Progenitor cell of endocrine pancreas (in vitro differentiated cells): Measurements from ENCODE around the gene IFNA13. TPM values are rescaled to one million over a fixed set of nuclear protein-coding genes. Genes with fewer than 3 reads are reported as not detected.

Experiments
- DNase-seq: peaks from one replicate; pipeline ENCODE4 v3.0.0; 2021; ENCODE audit warnings: low spot score; ENCODE audit not compliant: unreplicated experiment
- H3K27ac Mint-ChIP-seq: 2 replicates; pipeline ENCODE4 v1.8.0; 2021; ENCODE audit warnings: mild to moderate bottlenecking, moderate library complexity, mixed read lengths
- H3K27me3 Mint-ChIP-seq: 2 replicates; pipeline ENCODE4 v1.8.0; 2021; ENCODE audit warnings: mixed read lengths
- H3K36me3 Mint-ChIP-seq: 2 replicates; pipeline ENCODE4 v1.8.0; 2022; ENCODE audit warnings: mixed read lengths; ENCODE audit not compliant: insufficient read depth
- H3K4me1 Mint-ChIP-seq: 2 replicates; pipeline ENCODE4 v1.8.0; 2021; ENCODE audit warnings: low read depth, mixed read lengths
- H3K4me3 Mint-ChIP-seq: 2 replicates; pipeline ENCODE4 v1.8.0; 2021; ENCODE audit warnings: low read depth, mild to moderate bottlenecking, moderate library complexity, mixed read lengths
- H3K9me3 Mint-ChIP-seq: 2 replicates; pipeline ENCODE4 v1.8.0; 2021; ENCODE audit warnings: low read depth, mixed read lengths
- CTCF ChIP-seq: fragments of 200-600 bp; sonication (generic); IDR thresholded peaks from one replicate; pipeline ENCODE4 v1.5.0; 2021; ENCODE audit warnings: antibody characterized with exemption, mild to moderate bottlenecking; ENCODE audit not compliant: unreplicated experiment
- total RNA-seq: library from RNA; stranded (reverse); gene quantifications from 2 replicates; pipeline ENCODE4 v1.2.1, GENCODE V29; 2021

The IFNA13 gene
- total RNA-seq, 1 donor from 2014 or later = not detected

- H3K27ac Mint-ChIP-seq = no peak overlapping the region
- H3K27me3 Mint-ChIP-seq = peaks cover 34% of the 10 kb centered on the region
- no peak overlapping the region for H3K4me3 Mint-ChIP-seq
- no peak for DNase-seq
- peaks cover 7% of the 10 kb centered on the region for H3K4me1 Mint-ChIP-seq
- TF ChIP-seq CTCF = peak; percentile 77
- H3K36me3 Mint-ChIP-seq = peaks cover 3% of the 10 kb centered on the region
- no peaks in the 10 kb centered on the region for H3K9me3 Mint-ChIP-seq
Measured at GRCh38 chr9:21317956-21318923, 49.6 kb downstream of the IFNA13 start.

Other genes starting within 250 kb of the IFNA13 start
- not detected in 2 replicates for gene IFNW1, start 226.2 kb downstream of the IFNA13 start, total RNA-seq
- not detected in 2 replicates for gene IFNA21, start 201.4 kb downstream of the IFNA13 start, total RNA-seq
- not detected in 2 replicates for gene IFNA4, start 180.5 kb downstream of the IFNA13 start, total RNA-seq
- gene IFNA7, start 165.9 kb downstream of the IFNA13 start, total RNA-seq = not detected in 2 replicates
- not detected in 2 replicates for gene IFNA10, start 160.9 kb downstream of the IFNA13 start, total RNA-seq
- not detected in 2 replicates for gene IFNA16, start 150.7 kb downstream of the IFNA13 start, total RNA-seq
- not detected in 2 replicates for gene IFNA17, start 139.8 kb downstream of the IFNA13 start, total RNA-seq
- gene IFNA14, start 128.1 kb downstream of the IFNA13 start, total RNA-seq = not detected in 2 replicates
- not detected in 2 replicates for gene IFNA5, start 62.7 kb downstream of the IFNA13 start, total RNA-seq
- 35.5 and 35.9 TPM in 2 replicates for gene KLHL9, start 32.7 kb downstream of the IFNA13 start, total RNA-seq
- not detected in 2 replicates for gene IFNA6, start 17.2 kb downstream of the IFNA13 start, total RNA-seq
- not detected in 2 replicates for gene IFNA2, start 17.3 kb upstream of the IFNA13 start, total RNA-seq
- gene IFNA8, start 41.1 kb upstream of the IFNA13 start, total RNA-seq = not detected in 2 replicates
- gene IFNA1, start 72.4 kb upstream of the IFNA13 start, total RNA-seq = not detected in 2 replicates
- 2.5 and 3.6 TPM in 2 replicates for gene IFNE, start 114.3 kb upstream of the IFNA13 start, total RNA-seq